MCF 10A (cell line): Measurements from ENCODE around the gene TACC3. TPM values are rescaled to one million over a fixed set of nuclear protein-coding genes. Genes with fewer than 3 reads are reported as not detected.

Source experiments
- BruUV-seq: library from RNA; stranded (reverse); fragments of 400-500 nt; replicated peaks from 2 replicates; lab custom pipeline; 2021; lab: Mats Ljungman, UMichigan
- CTCF ChIA-PET: fragments of 300-600 bp; sonication (Branson Sonifier 250); formaldehyde crosslinking; extraction: SDS; loops from one replicate; lab custom pipeline; 2021; ENCODE audit warnings: antibody characterized with exemption, inconsistent platforms; lab: Yijun Ruan, JAX
- POLR2A ChIA-PET: fragments of 300-600, 350-650 bp; sonication (Branson Sonifier 250); formaldehyde crosslinking; extraction: SDS; loops from one replicate; lab custom pipeline; 2020; ENCODE audit warnings: antibody characterized with exemption, inconsistent platforms; lab: Yijun Ruan, JAX
- DNase-seq: peaks from one replicate; pipeline ENCODE4 v3.0.0-alpha.2; 2018; ENCODE audit not compliant: unreplicated experiment
- H3K27ac Mint-ChIP-seq: one replicate; pipeline ENCODE4 v1.8.0; 2022; ENCODE audit warnings: mild to moderate bottlenecking, low read depth, mixed read lengths; ENCODE audit not compliant: unreplicated experiment
- H3K27me3 Mint-ChIP-seq: one replicate; pipeline ENCODE4 v1.8.0; 2022; ENCODE audit warnings: mixed read lengths; ENCODE audit not compliant: insufficient read depth, unreplicated experiment
- H3K36me3 Mint-ChIP-seq: one replicate; pipeline ENCODE4 v1.8.0; 2022; ENCODE audit warnings: mild to moderate bottlenecking, moderate library complexity, mixed read lengths; ENCODE audit not compliant: insufficient read depth, unreplicated experiment
- H3K4me1 Mint-ChIP-seq: one replicate; pipeline ENCODE4 v1.8.0; 2022; ENCODE audit warnings: mixed read lengths; ENCODE audit not compliant: insufficient read depth, unreplicated experiment
- H3K4me3 Mint-ChIP-seq: one replicate; pipeline ENCODE4 v1.8.0; 2022; ENCODE audit warnings: mild to moderate bottlenecking, moderate library complexity, mixed read lengths; ENCODE audit not compliant: unreplicated experiment
- H3K9me3 Mint-ChIP-seq: one replicate; pipeline ENCODE4 v1.8.0; 2022; ENCODE audit warnings: mixed read lengths; ENCODE audit not compliant: unreplicated experiment
- CTCF ChIP-seq: fragments of 200-600 bp; IDR thresholded peaks from one replicate; pipeline ENCODE4 v1.8.0; 2022; ENCODE audit warnings: antibody characterized with exemption, mild to moderate bottlenecking; ENCODE audit not compliant: unreplicated experiment
- intact Hi-C: fragments of 100-400 bp; cut with micrococcal nuclease; formaldehyde crosslinking; loops from 2 replicates; pipeline ENCODE4 v1.14.1; 2022
- total RNA-seq: library from RNA; stranded (reverse); gene quantifications from 2 replicates; pipeline ENCODE4 v1.2.3, GENCODE V29; 2022

TACC3 gene
- total RNA-seq, 1 experiment from 2014 or later = 69.8 TPM

- no peak for DNase-seq
- peaks cover 6% of the 10 kb centered on the region for H3K4me1 Mint-ChIP-seq
- TF ChIP-seq CTCF = no peak
- CTCF ChIA-PET = interaction anchor here (0.6 to 1.9 kb wide), 8 partner anchors 10 to 257 kb away, joined by 3 to 6 read pairs (median 4); no protein-coding TSS in a partner anchor
- no TSS peak for BruUV-seq
- no peaks in the 10 kb centered on the region for H3K9me3 Mint-ChIP-seq
- H3K27ac Mint-ChIP-seq = no peak overlapping the region
- H3K4me3 Mint-ChIP-seq = no peak overlapping the region
- H3K36me3 Mint-ChIP-seq = no peaks in the 10 kb centered on the region
- POLR2A ChIA-PET = interaction anchor here (0.9 to 1.3 kb wide), 4 partner anchors 10 to 99 kb away, joined by 3 to 6 read pairs (median 4); no protein-coding TSS in a partner anchor
- H3K27me3 Mint-ChIP-seq = no peaks in the 10 kb centered on the region
- intact Hi-C loops = no loop called here
Measured at GRCh38 chr4:1757836-1758235, 36.5 kb downstream of the TACC3 start.

DNA sequence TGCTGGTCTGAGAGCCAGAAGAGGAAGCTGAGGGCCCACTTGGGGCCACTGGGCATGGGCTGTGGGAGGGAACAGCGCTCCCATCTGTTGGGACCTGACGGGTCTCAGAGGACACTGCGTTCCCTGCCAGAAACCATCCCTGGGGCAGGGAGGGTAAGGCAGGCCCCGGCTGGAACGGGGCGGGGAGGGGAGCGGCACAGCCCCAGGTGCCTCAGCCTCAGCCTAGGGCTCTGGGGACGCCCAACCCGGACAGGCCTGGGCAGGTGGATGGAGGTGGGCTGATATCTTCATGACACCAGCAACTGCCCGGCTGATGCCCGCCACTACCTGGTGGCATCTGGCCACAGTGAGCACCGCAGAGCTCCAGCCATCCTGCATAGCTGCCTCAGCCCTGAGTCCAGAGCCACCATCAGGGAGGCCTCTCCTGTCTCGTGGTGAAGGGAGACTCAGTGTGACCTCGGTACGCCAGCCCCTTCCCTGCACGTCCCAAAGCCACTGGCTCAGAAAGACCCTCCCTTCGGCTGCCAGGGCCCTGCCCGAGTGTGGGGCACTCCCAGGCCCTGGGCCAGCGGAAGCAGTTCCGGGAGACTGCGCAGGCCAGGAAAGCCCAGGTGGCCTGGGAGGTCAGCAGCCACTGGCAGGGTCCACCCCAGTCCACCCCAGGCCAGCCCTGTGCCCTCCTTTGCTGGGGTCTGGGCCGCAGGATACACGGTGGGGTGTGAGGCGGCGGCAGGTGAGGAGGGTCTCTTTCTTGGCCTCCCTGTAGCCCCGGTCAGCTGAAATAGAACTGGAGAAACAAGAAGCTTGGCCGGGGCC is 37.2 kb downstream of the TACC3 start:
- H3K27me3 Mint-ChIP-seq = no peaks in the 10 kb centered on the region
- H3K9me3 Mint-ChIP-seq = no peaks in the 10 kb centered on the region
- no peak for DNase-seq
- TF ChIP-seq CTCF = no peak
- POLR2A ChIA-PET = interaction anchor here (0.7 to 1.3 kb wide), 5 partner anchors 9 to 98 kb away, joined by 3 to 6 read pairs (median 3); no protein-coding TSS in a partner anchor
- H3K4me3 Mint-ChIP-seq = no peak overlapping the region
- BruUV-seq = no TSS peak
- no peak overlapping the region for H3K27ac Mint-ChIP-seq
- H3K36me3 Mint-ChIP-seq = no peaks in the 10 kb centered on the region
- H3K4me1 Mint-ChIP-seq = peaks cover 6% of the 10 kb centered on the region
- intact Hi-C loops = no loop called here
- CTCF ChIA-PET = interaction anchor here (0.6 to 1.9 kb wide), 8 partner anchors 10 to 256 kb away, joined by 3 to 6 read pairs (median 4); no protein-coding TSS in a partner anchor

DNA sequence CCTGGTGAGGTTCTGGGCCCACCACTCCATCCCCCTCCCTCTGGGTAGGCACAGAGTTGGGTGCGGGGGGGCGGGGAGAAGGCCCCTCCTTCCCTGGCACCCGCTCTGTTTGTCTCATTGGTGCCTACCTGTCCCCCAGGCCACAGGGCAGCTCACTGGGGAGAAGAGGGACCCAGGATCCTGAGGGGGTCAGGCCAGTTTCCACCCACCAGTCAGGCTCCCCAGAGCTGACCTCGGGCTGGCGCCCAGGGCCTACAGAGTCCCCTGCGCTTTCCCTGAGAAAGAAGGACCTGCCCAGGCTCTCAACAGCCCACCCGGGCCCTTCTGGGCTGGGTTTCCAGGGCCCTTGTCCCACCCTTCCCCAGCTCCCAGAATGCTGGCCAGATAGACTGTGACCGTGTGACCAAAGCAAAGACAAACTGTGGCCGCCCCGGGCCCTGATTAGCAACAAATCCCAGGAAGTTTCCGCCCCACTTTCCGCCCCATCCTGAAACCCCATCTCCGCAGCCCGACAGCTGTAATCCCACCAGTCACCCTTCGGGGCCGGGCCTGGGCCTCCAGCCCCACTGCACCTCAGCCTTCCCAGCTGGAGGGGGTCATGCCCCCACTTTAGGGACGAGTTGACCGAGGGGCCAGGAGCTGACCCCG is 38.0 kb downstream of the TACC3 start:
- H3K27ac Mint-ChIP-seq = no peak overlapping the region

More for the DNA sequence above, 38.0 kb downstream of the TACC3 start:
- Mint-ChIP-seq H3K9me3 (no peaks in the 10 kb centered on the region), H3K4me3 (no peak overlapping the region), H3K4me1 (peaks cover 6% of the 10 kb centered on the region), H3K27me3 (no peaks in the 10 kb centered on the region), H3K36me3 (no peaks in the 10 kb centered on the region)
- ChIA-PET CTCF (interaction anchor here (1.2 to 1.9 kb wide), 3 partner anchors 11 to 51 kb away, joined by 3 to 6 read pairs (median 5); no protein-coding TSS in a partner anchor), POLR2A (interaction anchor here (0.7 kb wide), 1 partner anchor 30 kb away, joined by 3 read pairs; no protein-coding TSS in a partner anchor)
- no TSS peak for BruUV-seq
- intact Hi-C loops = no loop called here
- TF ChIP-seq CTCF = no peak
- no peak for DNase-seq
